Measurements from ENCODE around the gene MRGPRF. TPM values are rescaled to one million over a fixed set of nuclear protein-coding genes. Genes with fewer than 3 reads are reported as not detected.
"Not testable (repeated sequence)": the region's sequence is repeated elsewhere in the genome, so short reads cannot be mapped to it uniquely, and the experiment has no call there.

The MRGPRF gene
- polyA plus RNA-seq, 10 donors, result 13.0 to 29.6 (median 19.2) TPM

DNA sequence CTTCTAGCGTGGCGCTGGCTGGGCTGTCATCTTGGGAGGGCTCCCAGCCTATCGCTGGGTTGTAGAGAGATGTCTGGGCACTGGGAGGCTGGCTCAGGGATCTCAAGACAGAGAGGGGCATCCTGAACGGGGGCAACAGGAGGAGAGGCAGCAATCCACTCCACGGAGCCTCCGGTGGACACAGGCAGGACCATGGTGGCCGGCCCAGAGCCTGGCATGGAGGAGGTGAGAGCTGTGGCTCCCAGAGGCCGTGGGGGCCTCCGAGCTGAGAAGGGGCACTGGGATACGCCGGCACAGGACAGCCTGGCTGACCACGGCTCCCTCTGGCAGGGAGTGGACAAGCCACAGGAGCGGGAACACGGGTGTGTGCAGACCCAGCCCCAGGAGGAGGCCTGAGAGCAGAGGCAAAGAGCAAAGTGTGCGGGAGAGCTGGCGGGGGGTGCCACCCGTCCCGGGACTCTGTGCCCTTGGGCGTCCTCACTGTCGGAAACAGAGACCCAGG lies 9.1 kb downstream of the MRGPRF start:
- DNase-seq, result no peak

DNA sequence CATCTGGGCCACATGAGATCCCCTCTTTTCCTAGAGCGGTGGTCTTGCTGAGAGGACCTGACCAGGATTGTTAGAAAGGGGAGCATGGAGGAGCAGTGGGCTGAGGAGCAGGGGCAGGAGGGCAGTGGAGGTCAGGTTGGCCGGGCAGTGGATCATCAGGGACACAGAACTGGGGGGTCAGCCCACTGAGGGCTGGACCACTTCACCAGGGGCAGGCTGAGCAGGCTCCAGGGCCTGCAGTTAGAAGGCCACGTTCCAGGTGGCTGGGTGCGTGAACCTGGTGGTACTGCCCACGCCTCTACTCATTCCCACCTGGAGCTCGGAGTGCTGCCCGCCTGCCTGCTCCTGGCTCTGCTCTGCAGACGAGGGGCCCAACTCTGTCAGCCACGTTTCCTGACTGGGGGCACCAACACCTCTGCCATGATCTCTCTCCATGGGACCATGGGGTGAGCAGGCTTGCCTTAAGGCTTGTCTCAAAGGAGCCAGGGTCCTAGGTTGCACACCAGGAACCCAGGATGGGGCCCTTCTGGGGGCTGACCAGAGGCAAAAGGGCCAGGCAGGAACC lies 9.7 kb downstream of the MRGPRF start:
- no peak for DNase-seq

DNA sequence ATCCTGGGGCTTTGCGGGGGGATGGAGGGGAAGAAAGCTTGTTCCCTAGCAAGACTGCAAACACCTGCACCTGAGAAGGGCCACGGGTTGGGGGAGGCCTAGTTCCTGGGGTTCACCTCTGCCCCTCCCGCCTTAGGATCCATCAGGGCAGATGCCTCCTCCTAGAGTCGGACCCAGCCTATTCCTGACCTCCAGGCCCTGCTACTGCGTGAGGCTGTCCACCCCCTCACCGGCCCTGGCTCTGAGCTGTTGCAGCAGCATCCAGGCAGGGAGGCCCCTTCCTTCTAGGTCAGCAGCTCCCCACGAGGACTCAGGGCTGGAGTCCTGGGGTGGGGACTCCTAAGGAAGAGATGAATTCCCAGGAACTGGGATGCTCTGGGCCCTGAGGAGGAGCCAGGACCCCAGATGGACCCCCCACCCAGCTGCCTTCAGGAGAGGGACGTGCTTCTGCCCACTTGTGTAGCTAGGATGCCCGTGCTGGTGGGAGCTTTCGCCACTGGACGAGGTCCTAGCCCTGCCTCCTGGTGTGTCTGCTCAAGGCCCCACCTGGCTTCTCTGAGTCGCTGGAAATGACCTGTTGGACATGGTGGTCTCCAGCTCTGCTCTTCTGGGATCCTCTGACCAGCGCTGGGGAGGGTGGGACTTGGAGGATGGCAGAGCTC lies 10.3 kb downstream of the MRGPRF start:
- no peak for DNase-seq

DNA sequence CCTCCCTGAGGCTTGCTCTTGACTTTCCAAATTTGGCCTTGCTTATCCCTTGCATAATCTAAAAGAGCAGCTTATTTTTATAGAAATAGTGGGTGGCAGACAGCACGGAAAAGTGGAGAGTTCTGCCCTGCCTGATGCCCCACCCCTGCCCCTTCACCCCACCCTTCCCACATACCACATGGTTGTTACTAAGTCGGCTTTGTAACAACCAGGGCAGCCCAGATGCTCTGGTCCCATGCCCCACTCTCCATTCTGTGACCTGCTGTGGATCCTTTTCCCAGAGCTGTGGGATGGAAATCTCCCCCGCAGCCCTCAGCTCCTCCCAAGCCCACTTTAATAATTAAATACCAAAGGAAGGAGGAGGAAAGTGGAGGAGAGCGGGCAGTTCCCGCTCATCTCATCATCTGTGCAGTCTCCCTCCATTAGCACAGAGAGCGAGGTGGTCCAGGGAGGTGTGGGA lies 10.9 kb downstream of the MRGPRF start:
- no peak for DNase-seq

DNA sequence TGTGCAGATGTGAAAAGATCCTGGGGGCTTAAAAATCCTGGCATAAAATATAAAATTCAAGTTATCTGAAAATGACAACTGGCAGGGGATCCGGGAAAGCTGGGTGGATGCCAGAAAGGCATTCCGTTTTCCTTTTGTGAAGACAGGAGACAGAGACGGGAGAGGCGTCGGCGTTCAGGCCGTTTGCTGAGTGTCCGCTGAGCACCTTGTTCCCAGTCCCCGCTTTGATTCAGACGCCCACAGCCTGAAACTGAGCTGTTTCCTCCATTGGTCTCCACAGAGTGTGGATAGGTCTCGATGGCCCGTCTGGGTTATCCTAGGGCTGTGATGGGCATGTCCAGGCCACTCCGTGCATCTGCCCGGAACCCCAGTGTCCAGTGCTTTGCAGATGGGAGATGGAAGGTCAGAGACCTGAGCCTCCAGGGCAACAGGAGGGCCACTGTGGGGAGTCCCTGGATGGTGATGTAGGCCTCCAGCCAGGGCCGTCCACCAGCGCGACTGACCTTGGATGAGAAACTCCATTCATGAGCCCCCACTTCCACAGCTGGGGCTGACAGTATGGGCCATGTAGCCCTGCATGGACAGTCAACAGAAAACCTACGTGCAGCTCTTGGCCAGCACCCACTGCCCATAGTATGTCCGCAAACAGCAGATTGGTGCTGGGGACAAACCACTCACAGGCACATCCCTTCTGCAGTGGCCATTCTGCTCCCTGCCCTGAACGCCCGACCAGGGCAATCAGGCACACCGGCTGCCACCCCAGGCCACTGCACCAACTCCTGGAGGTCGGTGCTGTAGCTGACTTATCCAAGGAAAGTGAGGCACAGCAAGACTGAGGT lies 11.6 kb downstream of the MRGPRF start:
- DNase-seq, result peak in 1 of 3 donors; percentile 33

DNA sequence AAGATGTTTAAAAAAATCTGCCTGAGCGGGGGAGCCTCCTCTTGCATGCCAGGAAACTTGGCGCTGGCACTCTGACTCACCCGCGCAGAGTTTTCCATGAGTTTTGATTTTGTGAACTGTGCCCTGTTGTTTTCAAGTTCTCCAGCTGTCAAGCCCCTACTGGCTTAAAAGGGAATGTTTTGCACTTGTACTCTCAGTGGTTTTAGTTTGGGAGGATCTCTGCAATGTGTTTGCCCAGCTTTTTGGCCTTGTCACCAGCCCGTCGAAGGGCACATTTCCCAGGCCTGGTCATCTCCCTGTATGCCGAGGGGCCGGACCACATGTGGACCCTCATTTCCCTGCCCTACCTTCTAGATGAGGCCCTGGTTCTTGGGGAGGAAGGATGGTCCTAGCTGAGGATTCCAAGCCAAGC lies 12.2 kb downstream of the MRGPRF start:
- peak; percentile 72 to 83 (median 73) for DNase-seq

DNA sequence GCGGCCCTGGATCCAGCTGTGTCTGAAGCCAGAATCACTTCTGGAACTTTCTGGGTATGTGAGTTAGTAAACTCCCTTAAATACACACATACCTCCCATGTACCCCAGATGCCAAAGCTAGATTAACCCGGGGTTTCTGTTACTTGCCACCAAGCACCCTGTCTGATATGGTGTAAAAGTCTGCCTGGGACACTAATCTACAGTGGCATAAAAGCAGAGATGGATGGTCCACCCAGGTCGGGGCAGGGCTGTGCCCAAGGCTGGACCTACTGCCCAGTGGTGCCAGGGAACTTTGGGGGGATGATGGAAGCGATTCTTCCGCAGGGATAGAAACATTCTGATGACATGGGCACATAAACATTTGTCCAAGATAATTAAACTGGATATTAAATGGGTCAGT lies 12.7 kb downstream of the MRGPRF start:
- DNase-seq, result no peak

DNA sequence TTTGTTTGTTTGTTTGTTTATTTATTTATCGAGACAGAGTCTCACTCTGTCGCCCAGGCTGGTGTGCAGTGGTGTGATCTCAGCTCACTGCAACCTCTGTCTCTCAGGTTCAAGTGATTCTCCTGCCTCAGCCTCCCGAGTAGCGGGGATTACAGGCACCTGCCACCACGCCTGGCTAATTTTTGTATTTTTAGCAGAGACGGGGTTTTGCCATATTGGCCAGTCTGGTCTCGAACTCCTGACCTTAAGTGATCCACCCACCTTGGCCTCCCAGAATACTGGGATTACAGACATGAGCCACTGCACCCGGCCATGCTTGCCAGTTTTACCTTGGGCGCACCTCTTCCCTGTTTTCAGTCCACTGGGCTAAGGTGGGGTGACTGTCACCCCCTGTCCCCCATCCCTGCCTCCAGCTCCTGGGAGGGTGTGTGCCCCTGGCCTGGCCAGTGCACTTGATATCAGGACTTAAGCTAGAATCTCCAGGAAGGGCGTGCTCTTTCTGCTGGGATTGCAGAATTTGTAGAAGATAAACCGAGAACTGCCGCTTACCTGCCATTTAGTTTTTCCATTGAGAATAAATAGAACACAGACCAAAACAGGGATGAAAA lies 13.2 kb downstream of the MRGPRF start:
- not testable (repeated sequence) for DNase-seq

DNA sequence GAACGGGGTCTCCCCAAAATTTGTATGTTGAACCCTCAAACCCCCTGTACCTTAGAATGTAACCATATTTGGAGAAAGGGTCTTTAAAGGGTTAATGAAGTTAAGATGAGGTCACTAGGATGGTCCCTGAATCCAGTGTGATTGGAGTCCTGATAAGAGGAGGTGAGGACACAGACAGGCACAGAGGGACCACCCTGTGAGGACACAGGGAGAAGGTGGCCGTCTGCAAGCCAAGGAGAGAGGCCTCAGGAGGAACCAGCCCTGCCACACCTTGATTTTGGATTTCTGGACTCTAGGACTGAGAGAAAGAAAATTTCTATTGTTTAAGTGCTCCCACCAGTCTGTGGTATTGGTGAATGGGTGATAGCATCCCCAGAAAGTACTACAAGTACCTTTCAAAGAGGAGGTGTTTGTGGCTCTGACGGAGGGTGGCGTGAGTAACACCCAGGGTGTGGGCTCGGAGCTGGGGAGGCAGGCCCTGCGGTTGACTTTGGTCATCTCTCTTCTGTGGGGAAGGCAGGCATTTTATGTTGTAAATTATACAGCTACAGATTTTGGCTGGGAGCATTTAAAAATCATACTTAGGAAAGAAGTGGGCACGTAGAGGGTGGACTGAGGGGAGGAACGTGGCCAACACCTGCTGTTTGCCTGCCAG lies 13.8 kb downstream of the MRGPRF start:
- DNase-seq, result no peak

GRCh38 chr11:68998390-68998911 lies 14.6 kb downstream of the MRGPRF start:
- DNase-seq, result peak in 2 of 3 donors; percentile 44 to 63

GRCh38 chr11:68997995-68998348 lies 15.1 kb downstream of the MRGPRF start:
- no peak for DNase-seq

- DNase-seq, result no peak
Observed at GRCh38 chr11:68997124-68997994, 15.7 kb downstream of the MRGPRF start.

- DNase-seq, result no peak
Observed at GRCh38 chr11:68996376-68997123, 16.5 kb downstream of the MRGPRF start.

GRCh38 chr11:68994894-68995285 lies 18.2 kb downstream of the MRGPRF start:
- DNase-seq, result no peak

DNA sequence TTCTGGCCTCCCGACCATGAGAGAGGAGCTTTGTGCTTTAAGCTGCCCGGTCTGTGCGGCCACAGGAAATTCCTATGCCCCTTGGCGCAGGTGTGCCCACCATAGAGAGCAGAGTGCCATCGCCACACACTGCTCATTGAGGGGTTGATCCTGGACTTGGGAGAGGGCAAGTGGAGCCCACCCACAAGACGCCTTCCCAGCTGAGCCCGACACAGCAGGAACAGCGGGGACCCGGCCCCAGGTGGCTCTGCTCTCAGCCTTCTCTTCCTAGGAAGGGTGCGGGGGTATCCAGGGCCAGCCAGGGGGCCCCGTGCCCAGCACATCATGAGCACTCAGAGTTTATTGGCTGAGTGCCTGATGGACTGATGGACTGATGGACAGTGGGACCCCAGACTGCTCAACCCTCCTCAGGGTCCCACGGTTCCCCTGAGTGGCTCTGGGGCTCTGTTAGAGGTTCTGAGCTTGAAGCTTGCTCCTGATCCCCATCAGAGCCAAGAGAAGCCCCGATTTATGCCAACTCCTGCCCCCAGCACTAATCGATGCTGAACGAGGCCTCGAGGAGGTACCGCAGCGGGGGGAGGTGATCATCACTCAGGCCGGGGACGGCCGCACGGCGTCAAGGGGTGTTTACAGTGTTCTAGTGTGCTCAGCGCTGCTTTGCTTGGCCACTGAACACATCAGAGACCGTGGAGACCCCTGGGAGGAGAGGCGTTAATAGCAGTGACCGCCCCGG lies 18.7 kb downstream of the MRGPRF start:
- no peak for DNase-seq

- no peak for DNase-seq
Observed at GRCh38 chr11:68993546-68993945, 19.5 kb downstream of the MRGPRF start.

DNA sequence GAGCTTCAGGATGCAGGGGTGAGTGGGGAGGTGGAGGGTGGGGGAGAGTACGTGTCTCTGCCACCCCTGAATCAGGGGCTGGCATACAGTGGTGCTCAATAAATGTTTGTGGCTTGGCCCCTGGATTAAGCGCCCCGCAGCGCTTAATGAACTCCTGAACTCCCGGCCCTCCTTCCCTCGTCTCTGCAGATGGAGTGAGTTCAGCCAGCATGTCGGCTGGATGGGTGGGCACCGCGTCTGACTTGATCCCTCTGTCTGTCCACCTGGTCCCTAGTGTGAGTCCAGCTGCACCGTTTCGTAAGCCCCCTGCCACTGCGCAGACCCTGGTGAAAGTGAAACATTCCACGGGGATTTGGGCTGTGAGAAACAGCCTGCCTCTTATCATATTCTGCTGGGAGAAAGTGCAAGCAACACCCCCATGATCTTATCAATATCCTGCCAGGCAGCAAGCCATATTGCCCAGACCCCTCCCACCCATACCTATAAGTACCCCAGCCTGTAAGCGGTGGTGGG lies 20.2 kb downstream of the MRGPRF start:
- DNase-seq, result no peak

GRCh38 chr11:68990995-68991780 lies 21.9 kb downstream of the MRGPRF start:
- no peak for DNase-seq

Measured in muscle of back (tissue), 11 donors.